Chondrocyte (in vitro differentiated cells): ENCODE results near the gene LIN52. TPM values are rescaled to one million over a fixed set of nuclear protein-coding genes. Genes with fewer than 3 reads are reported as not detected.
A peak's percentile ranks its signal among the peaks of the same experiment; 100 is the strongest.

Experiments
- DNase-seq: peaks from one replicate; pipeline ENCODE4 v3.0.0; 2021; ENCODE audit warnings: mixed read lengths, low spot score
- H3K27ac Mint-ChIP-seq: one replicate; pipeline ENCODE4 v1.8.0; 2021; ENCODE audit warnings: mild to moderate bottlenecking, moderate library complexity, mixed read lengths; ENCODE audit not compliant: unreplicated experiment
- H3K27me3 Mint-ChIP-seq: 2 replicates; pipeline ENCODE4 v1.8.0; 2021; ENCODE audit warnings: low read depth, mixed read lengths
- H3K36me3 Mint-ChIP-seq: 2 replicates; pipeline ENCODE4 v1.8.0; 2021; ENCODE audit warnings: low read depth, mixed read lengths
- H3K4me1 Mint-ChIP-seq: 2 replicates; pipeline ENCODE4 v1.8.0; 2021; ENCODE audit warnings: low read depth, mild to moderate bottlenecking, mixed read lengths
- H3K4me3 Mint-ChIP-seq: one replicate; pipeline ENCODE4 v1.8.0; 2021; ENCODE audit warnings: mild to moderate bottlenecking, moderate library complexity, mixed read lengths; ENCODE audit not compliant: unreplicated experiment
- H3K9me3 Mint-ChIP-seq: 2 replicates; pipeline ENCODE4 v1.8.0; 2021; ENCODE audit warnings: low read depth, mixed read lengths
- CTCF ChIP-seq: fragments of 200-600 bp; sonication (generic); IDR thresholded peaks from 2 replicates; pipeline ENCODE4 v1.5.0; 2021; ENCODE audit warnings: antibody characterized with exemption, mild to moderate bottlenecking, moderate library complexity
- total RNA-seq: library from RNA; stranded (reverse); gene quantifications from 3 replicates; pipeline ENCODE4 v1.2.1, GENCODE V29; 2021

LIN52 gene
- total RNA-seq, 1 donor from 2014 or later, result 6.6 TPM

GRCh38 chr14:74083161-74083560 lies 1.6 kb upstream of the LIN52 start:
- Mint-ChIP-seq H3K4me3 (peak overlapping the region; percentile 96), H3K9me3 (no peaks in the 10 kb centered on the region), H3K27ac (no peak overlapping the region), H3K27me3 (no peaks in the 10 kb centered on the region), H3K36me3 (no peaks in the 10 kb centered on the region), H3K4me1 (peaks cover 25% of the 10 kb centered on the region)
- TF ChIP-seq CTCF, result no peak
- no peak for DNase-seq

- peak overlapping the region; percentile 91 for H3K27ac Mint-ChIP-seq
- TF ChIP-seq CTCF, result no peak
- H3K4me3 Mint-ChIP-seq, result peak overlapping the region; percentile 96
- H3K9me3 Mint-ChIP-seq, result no peaks in the 10 kb centered on the region
- H3K27me3 Mint-ChIP-seq, result no peaks in the 10 kb centered on the region
- peaks cover 25% of the 10 kb centered on the region for H3K4me1 Mint-ChIP-seq
- no peaks in the 10 kb centered on the region for H3K36me3 Mint-ChIP-seq
- no peak for DNase-seq
These were observed 926 bp upstream of the LIN52 start for GRCh38 chr14:74083784-74084276.

GRCh38 chr14:74085047-74085637 lies 386 bp downstream of the LIN52 start:
- H3K9me3 Mint-ChIP-seq, result no peaks in the 10 kb centered on the region
- no peak for DNase-seq
- TF ChIP-seq CTCF, result no peak
- peaks cover 25% of the 10 kb centered on the region for H3K4me1 Mint-ChIP-seq
- peaks cover 2% of the 10 kb centered on the region for H3K36me3 Mint-ChIP-seq
- peak overlapping the region; percentile 96 for H3K4me3 Mint-ChIP-seq
- no peaks in the 10 kb centered on the region for H3K27me3 Mint-ChIP-seq
- peak overlapping the region; percentile 97 for H3K27ac Mint-ChIP-seq

GRCh38 chr14:74085828-74086227 lies 1.1 kb downstream of the LIN52 start:
- TF ChIP-seq CTCF, result no peak

GRCh38 chr14:74089251-74090020 lies 4.7 kb downstream of the LIN52 start:
- peaks cover 9% of the 10 kb centered on the region for H3K4me1 Mint-ChIP-seq
- no peaks in the 10 kb centered on the region for H3K9me3 Mint-ChIP-seq
- H3K36me3 Mint-ChIP-seq, result peaks cover 3% of the 10 kb centered on the region
- TF ChIP-seq CTCF, result no peak
- H3K27me3 Mint-ChIP-seq, result no peaks in the 10 kb centered on the region
- no peak overlapping the region for H3K27ac Mint-ChIP-seq
- no peak for DNase-seq
- H3K4me3 Mint-ChIP-seq, result no peak overlapping the region

More at GRCh38 chr14:74085828-74086227, 1.1 kb downstream of the LIN52 start:
- H3K4me3 Mint-ChIP-seq, result peak overlapping the region; percentile 96
- no peaks in the 10 kb centered on the region for H3K9me3 Mint-ChIP-seq
- no peak overlapping the region for H3K27ac Mint-ChIP-seq
- H3K36me3 Mint-ChIP-seq, result peaks cover 2% of the 10 kb centered on the region
- H3K4me1 Mint-ChIP-seq, result peaks cover 25% of the 10 kb centered on the region
- no peaks in the 10 kb centered on the region for H3K27me3 Mint-ChIP-seq
- DNase-seq, result no peak
